Femur (tissue), 1 donor: Measurements from ENCODE around the gene DICER1.

ENCODE experiments used
- DNase-seq: peaks from one replicate; pipeline ENCODE4 v3.0.0-alpha.2; 2017

DICER1 gene

GRCh38 chr14:95054346-95055280 is 102.7 kb downstream of the DICER1 start:
- DNase-seq: peak; percentile 4

GRCh38 chr14:95052016-95052585 is 105.2 kb downstream of the DICER1 start:
- peak; percentile 9 for DNase-seq

GRCh38 chr14:95049952-95050351 is 107.4 kb downstream of the DICER1 start:
- no peak for DNase-seq

GRCh38 chr14:95048771-95049312 is 108.5 kb downstream of the DICER1 start:
- peak; percentile 4 for DNase-seq

GRCh38 chr14:95047754-95048153 is 109.6 kb downstream of the DICER1 start:
- peak; percentile 6 for DNase-seq

GRCh38 chr14:95046711-95047681 is 110.3 kb downstream of the DICER1 start:
- DNase-seq: peak; percentile 62

- peak; percentile 8 for DNase-seq
These were observed 111.4 kb downstream of the DICER1 start for GRCh38 chr14:95045836-95046430.

GRCh38 chr14:95045106-95045701 is 112.1 kb downstream of the DICER1 start:
- DNase-seq: peak; percentile 15

- no peak for DNase-seq
These were observed 112.7 kb downstream of the DICER1 start for GRCh38 chr14:95044463-95045105.

- DNase-seq: no peak
These were observed 113.4 kb downstream of the DICER1 start for GRCh38 chr14:95043732-95044462.

GRCh38 chr14:95043314-95043713 is 114.0 kb downstream of the DICER1 start:
- no peak for DNase-seq

- peak; percentile 0 for DNase-seq
These were observed 115.8 kb downstream of the DICER1 start for GRCh38 chr14:95041477-95042020.

GRCh38 chr14:95040708-95041476 is 116.4 kb downstream of the DICER1 start:
- DNase-seq: no peak

GRCh38 chr14:95039993-95040348 is 117.4 kb downstream of the DICER1 start:
- no peak for DNase-seq

- no peak for DNase-seq
These were observed 117.9 kb downstream of the DICER1 start for GRCh38 chr14:95039259-95039992.

- no peak for DNase-seq
These were observed 118.6 kb downstream of the DICER1 start for GRCh38 chr14:95038521-95039250.

GRCh38 chr14:95037273-95037672 is 120.1 kb downstream of the DICER1 start:
- DNase-seq: no peak
